Activated T-helper 17 cell treated with anti-CD3 and anti-CD28 coated beads, Interleukin-2, amount 50 U/mL, for 72 hours (primary cell): ENCODE results near the gene HIBADH. TPM values are rescaled to one million over a fixed set of nuclear protein-coding genes. Genes with fewer than 3 reads are reported as not detected.

ENCODE experiments used
- ATAC-seq: fragments of 150-1000 bp; cut with Tn5 transposase; replicated peaks from 2 replicates; pipeline ENCODE4 v1.10.0; 2021; ENCODE audit warnings: mild to moderate bottlenecking, moderate library complexity
- H3K27ac Mint-ChIP-seq: one replicate; pipeline ENCODE4 v1.8.0; 2022; ENCODE audit warnings: mixed read lengths
- H3K27me3 Mint-ChIP-seq: one replicate; pipeline ENCODE4 v1.8.0; 2022; ENCODE audit warnings: mixed read lengths
- H3K36me3 Mint-ChIP-seq: one replicate; pipeline ENCODE4 v1.8.0; 2022; ENCODE audit warnings: low read depth, mild to moderate bottlenecking, mixed read lengths
- H3K4me1 Mint-ChIP-seq: one replicate; pipeline ENCODE4 v1.8.0; 2022; ENCODE audit warnings: mixed read lengths
- H3K4me3 Mint-ChIP-seq: one replicate; pipeline ENCODE4 v1.8.0; 2022; ENCODE audit warnings: mild to moderate bottlenecking, mixed read lengths
- H3K9me3 Mint-ChIP-seq: one replicate; pipeline ENCODE4 v1.8.0; 2022; ENCODE audit warnings: mixed read lengths
- total RNA-seq, 2 donors: library from RNA; stranded (reverse); gene quantifications; one replicate each; pipeline ENCODE4 v1.2.3, GENCODE V29; 2022

Gene HIBADH
- total RNA-seq = 10 to 100 TPM; 12.0 to 12.1 TPM

- Mint-ChIP-seq H3K9me3 (no peaks in the 10 kb centered on the region), H3K4me1 (peaks cover 4% of the 10 kb centered on the region), H3K36me3 (no peaks in the 10 kb centered on the region), H3K4me3 (peak within 1 kb of the TSS; percentile 85), H3K27me3 (no peaks in the 10 kb centered on the region), H3K27ac (peak within 1 kb of the TSS; percentile 87)
- peak; percentile 99 for ATAC-seq
Measured at GRCh38 chr7:27662490-27663205, at the start of gene HIBADH. Gene HIBADH (minus strand): TSS chr7:27662883. CDS start chr7:27662788, 95 bp downstream.

- no peaks in the 10 kb centered on the region for H3K4me1 Mint-ChIP-seq
- ATAC-seq = no peak
- no peaks in the 10 kb centered on the region for H3K36me3 Mint-ChIP-seq
- H3K27me3 Mint-ChIP-seq = peaks cover 13% of the 10 kb centered on the region
- no peak overlapping the region for H3K27ac Mint-ChIP-seq
- no peak overlapping the region for H3K4me3 Mint-ChIP-seq
- H3K9me3 Mint-ChIP-seq = no peaks in the 10 kb centered on the region
Measured at GRCh38 chr7:27712217-27712616, 49.5 kb upstream of the HIBADH start.

GRCh38 chr7:27709137-27710075, 46.7 kb upstream of the HIBADH start:
- ATAC-seq = peak; percentile 70
- no peaks in the 10 kb centered on the region for H3K4me1 Mint-ChIP-seq
- peak overlapping the region; percentile 4 for H3K27ac Mint-ChIP-seq

GRCh38 chr7:27708485-27708884, 45.8 kb upstream of the HIBADH start:
- Mint-ChIP-seq H3K4me3 (no peak overlapping the region), H3K27ac (no peak overlapping the region), H3K36me3 (no peaks in the 10 kb centered on the region), H3K4me1 (no peaks in the 10 kb centered on the region), H3K27me3 (peaks cover 6% of the 10 kb centered on the region), H3K9me3 (no peaks in the 10 kb centered on the region)
- no peak for ATAC-seq

More at GRCh38 chr7:27709137-27710075, 46.7 kb upstream of the HIBADH start:
- peaks cover 10% of the 10 kb centered on the region for H3K27me3 Mint-ChIP-seq
- no peaks in the 10 kb centered on the region for H3K9me3 Mint-ChIP-seq
- no peak overlapping the region for H3K4me3 Mint-ChIP-seq
- H3K36me3 Mint-ChIP-seq = no peaks in the 10 kb centered on the region

GRCh38 chr7:27705200-27705594, 42.5 kb upstream of the HIBADH start:
- no peak overlapping the region for H3K27ac Mint-ChIP-seq
- no peaks in the 10 kb centered on the region for H3K36me3 Mint-ChIP-seq
- no peak overlapping the region for H3K4me3 Mint-ChIP-seq
- H3K27me3 Mint-ChIP-seq = peaks cover 14% of the 10 kb centered on the region
- no peaks in the 10 kb centered on the region for H3K4me1 Mint-ChIP-seq
- no peak for ATAC-seq
- H3K9me3 Mint-ChIP-seq = no peaks in the 10 kb centered on the region

- no peak overlapping the region for H3K4me3 Mint-ChIP-seq
- H3K27ac Mint-ChIP-seq = no peak overlapping the region
- no peaks in the 10 kb centered on the region for H3K36me3 Mint-ChIP-seq
- no peaks in the 10 kb centered on the region for H3K9me3 Mint-ChIP-seq
- no peak for ATAC-seq
- H3K4me1 Mint-ChIP-seq = no peaks in the 10 kb centered on the region
- H3K27me3 Mint-ChIP-seq = peaks cover 14% of the 10 kb centered on the region
Measured at GRCh38 chr7:27704422-27705199, 41.9 kb upstream of the HIBADH start.

GRCh38 chr7:27703181-27703580, 40.5 kb upstream of the HIBADH start:
- H3K9me3 Mint-ChIP-seq = no peaks in the 10 kb centered on the region
- no peak overlapping the region for H3K4me3 Mint-ChIP-seq
- H3K4me1 Mint-ChIP-seq = no peaks in the 10 kb centered on the region

GRCh38 chr7:27700501-27700900, 37.8 kb upstream of the HIBADH start:
- peaks cover 14% of the 10 kb centered on the region for H3K27me3 Mint-ChIP-seq
- no peak overlapping the region for H3K27ac Mint-ChIP-seq
- no peak overlapping the region for H3K4me3 Mint-ChIP-seq
- no peak for ATAC-seq
- H3K4me1 Mint-ChIP-seq = no peaks in the 10 kb centered on the region
- no peaks in the 10 kb centered on the region for H3K36me3 Mint-ChIP-seq
- no peaks in the 10 kb centered on the region for H3K9me3 Mint-ChIP-seq

More at GRCh38 chr7:27703181-27703580, 40.5 kb upstream of the HIBADH start:
- no peak overlapping the region for H3K27ac Mint-ChIP-seq
- no peak for ATAC-seq
- H3K36me3 Mint-ChIP-seq = no peaks in the 10 kb centered on the region
- peaks cover 14% of the 10 kb centered on the region for H3K27me3 Mint-ChIP-seq

- Mint-ChIP-seq H3K36me3 (no peaks in the 10 kb centered on the region), H3K4me3 (no peak overlapping the region), H3K27ac (no peak overlapping the region), H3K27me3 (peaks cover 21% of the 10 kb centered on the region), H3K9me3 (no peaks in the 10 kb centered on the region), H3K4me1 (no peaks in the 10 kb centered on the region)
- no peak for ATAC-seq
Measured at GRCh38 chr7:27699751-27700150, 37.1 kb upstream of the HIBADH start.

GRCh38 chr7:27697861-27698430, 35.3 kb upstream of the HIBADH start:
- peaks cover 18% of the 10 kb centered on the region for H3K27me3 Mint-ChIP-seq
- H3K27ac Mint-ChIP-seq = peak overlapping the region; percentile 8
- ATAC-seq = peak; percentile 95

GRCh38 chr7:27695096-27695495, 32.4 kb upstream of the HIBADH start:
- no peak overlapping the region for H3K4me3 Mint-ChIP-seq
- no peaks in the 10 kb centered on the region for H3K9me3 Mint-ChIP-seq
- H3K27ac Mint-ChIP-seq = peak overlapping the region; percentile 16
- no peak for ATAC-seq
- no peaks in the 10 kb centered on the region for H3K4me1 Mint-ChIP-seq
- H3K27me3 Mint-ChIP-seq = peaks cover 13% of the 10 kb centered on the region
- no peaks in the 10 kb centered on the region for H3K36me3 Mint-ChIP-seq

More at GRCh38 chr7:27697861-27698430, 35.3 kb upstream of the HIBADH start:
- Mint-ChIP-seq H3K36me3 (no peaks in the 10 kb centered on the region), H3K4me1 (no peaks in the 10 kb centered on the region), H3K4me3 (peak overlapping the region; percentile 1), H3K9me3 (no peaks in the 10 kb centered on the region)

- ATAC-seq = no peak
- H3K27me3 Mint-ChIP-seq = peaks cover 17% of the 10 kb centered on the region
- no peak overlapping the region for H3K4me3 Mint-ChIP-seq
Measured at GRCh38 chr7:27693794-27694193, 31.1 kb upstream of the HIBADH start.

GRCh38 chr7:27690649-27691048, 28.0 kb upstream of the HIBADH start:
- Mint-ChIP-seq H3K4me3 (no peak overlapping the region), H3K9me3 (no peaks in the 10 kb centered on the region), H3K4me1 (no peaks in the 10 kb centered on the region), H3K36me3 (no peaks in the 10 kb centered on the region), H3K27me3 (peaks cover 23% of the 10 kb centered on the region), H3K27ac (no peak overlapping the region)
- ATAC-seq = no peak

More at GRCh38 chr7:27693794-27694193, 31.1 kb upstream of the HIBADH start:
- Mint-ChIP-seq H3K4me1 (no peaks in the 10 kb centered on the region), H3K27ac (no peak overlapping the region), H3K36me3 (no peaks in the 10 kb centered on the region), H3K9me3 (no peaks in the 10 kb centered on the region)
